ENCODE results near the gene CCR7.

CCR7 gene

DNA sequence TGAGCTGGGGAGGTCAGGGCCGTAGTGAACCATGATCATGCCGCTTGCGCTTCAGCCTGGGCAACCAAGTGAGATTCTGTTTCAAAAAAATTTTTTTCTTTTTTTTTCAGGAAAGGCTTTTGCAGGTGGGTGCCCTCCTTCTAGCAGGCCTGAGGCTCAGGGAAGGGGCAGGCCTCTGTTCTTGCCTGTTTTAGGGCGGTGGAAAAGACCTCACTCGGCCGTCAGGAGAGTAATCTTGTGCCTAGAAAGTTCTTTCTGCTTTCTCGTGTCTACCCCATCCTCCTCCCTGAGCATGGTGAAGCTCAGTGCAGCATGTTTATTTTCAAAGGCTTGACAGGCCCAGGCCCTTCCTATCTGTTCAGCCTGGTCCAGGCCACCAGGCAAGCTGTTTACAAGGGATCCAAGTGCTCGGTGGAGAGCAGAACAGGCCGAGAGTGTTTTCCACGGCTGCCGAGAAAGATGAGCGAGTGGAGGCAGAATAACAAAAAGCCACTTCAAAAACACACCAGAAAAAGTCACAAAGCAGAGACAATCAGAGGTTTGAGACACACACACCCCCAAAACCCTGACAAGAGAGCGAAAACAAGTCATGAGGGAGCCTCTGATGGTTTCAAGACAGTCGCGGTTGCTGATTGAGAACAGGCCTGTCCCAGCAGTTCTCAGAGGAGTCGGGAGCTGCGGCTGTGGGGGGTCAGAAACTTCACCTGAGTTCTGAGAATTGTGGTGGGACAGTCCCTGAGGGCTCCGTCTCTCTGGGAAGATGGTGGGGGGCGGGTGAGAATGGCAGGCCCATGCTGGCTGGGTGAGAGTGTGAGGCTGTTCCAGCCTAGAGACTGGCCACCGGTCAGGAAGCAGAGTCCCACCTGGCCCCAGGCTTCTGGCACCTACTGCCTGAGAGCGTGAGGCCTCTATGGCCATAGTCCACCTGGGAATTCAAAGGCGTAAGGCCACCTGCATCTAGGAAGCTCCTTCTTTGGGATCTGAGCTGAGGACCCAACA is 37.5 kb upstream of the CCR7 start:
- TF ChIP-seq, protein P1, sequence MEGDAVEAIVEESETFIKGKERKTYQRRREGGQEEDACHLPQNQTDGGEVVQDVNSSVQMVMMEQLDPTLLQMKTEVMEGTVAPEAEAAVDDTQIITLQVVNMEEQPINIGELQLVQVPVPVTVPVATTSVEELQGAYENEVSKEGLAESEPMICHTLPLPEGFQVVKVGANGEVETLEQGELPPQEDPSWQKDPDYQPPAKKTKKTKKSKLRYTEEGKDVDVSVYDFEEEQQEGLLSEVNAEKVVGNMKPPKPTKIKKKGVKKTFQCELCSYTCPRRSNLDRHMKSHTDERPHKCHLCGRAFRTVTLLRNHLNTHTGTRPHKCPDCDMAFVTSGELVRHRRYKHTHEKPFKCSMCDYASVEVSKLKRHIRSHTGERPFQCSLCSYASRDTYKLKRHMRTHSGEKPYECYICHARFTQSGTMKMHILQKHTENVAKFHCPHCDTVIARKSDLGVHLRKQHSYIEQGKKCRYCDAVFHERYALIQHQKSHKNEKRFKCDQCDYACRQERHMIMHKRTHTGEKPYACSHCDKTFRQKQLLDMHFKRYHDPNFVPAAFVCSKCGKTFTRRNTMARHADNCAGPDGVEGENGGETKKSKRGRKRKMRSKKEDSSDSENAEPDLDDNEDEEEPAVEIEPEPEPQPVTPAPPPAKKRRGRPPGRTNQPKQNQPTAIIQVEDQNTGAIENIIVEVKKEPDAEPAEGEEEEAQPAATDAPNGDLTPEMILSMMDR (IDR thresholded peaks at IDR 0.05; ENCODE audit: insufficient read depth, low read length, missing control alignments) = no peak
- DNase-seq (ENCODE audit: low read depth, low spot score) = no peak
- ChIA-PET CTCF (interaction anchor here (1.0 to 3.7 kb wide), 3 partner anchors 13 to 18 kb away, joined by 3 to 20 read pairs (median 11); no protein-coding TSS in a partner anchor), POLR2A (no interaction called here)
- no peak overlapping the region for H3K4me3 ChIP-seq (ENCODE audit: low read depth, low read length)

DNA sequence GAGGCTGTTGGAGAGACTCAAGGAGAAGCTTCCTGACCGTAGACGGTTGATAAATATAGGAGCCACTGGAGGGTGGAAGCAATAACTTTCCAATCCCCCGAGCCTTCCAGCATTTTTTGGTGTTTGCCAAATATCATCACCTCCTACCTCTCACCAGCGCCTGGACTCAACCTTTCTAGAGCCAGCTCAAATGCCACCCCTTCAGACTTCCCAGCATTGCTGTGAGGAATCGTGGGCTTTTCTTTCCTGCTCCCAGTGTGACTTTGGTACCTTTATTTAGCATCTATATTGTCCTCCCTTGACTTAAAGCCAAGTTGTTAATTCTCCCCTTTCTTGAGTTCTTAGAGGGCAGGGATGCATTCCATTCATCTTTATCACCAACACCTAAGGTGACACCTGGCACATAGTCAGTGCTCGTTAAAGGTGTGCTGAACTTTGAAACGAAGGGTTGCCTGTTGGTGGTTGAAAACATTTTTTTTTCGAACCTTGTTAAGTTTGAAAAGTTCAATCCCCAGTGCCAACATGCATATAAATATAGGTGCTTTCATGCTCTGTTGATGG is 35.3 kb upstream of the CCR7 start:
- no peak overlapping the region for H3K4me3 ChIP-seq (ENCODE audit: low read depth, low read length)
- CTCF ChIA-PET = interaction anchor here (0.8 to 1.2 kb wide), 2 partner anchors 15 to 19 kb away, joined by 4 to 5 read pairs; no protein-coding TSS in a partner anchor
- TF ChIP-seq, protein P1 (IDR thresholded peaks at IDR 0.05; ENCODE audit: insufficient read depth, low read length, missing control alignments) = no peak
- DNase-seq (ENCODE audit: low read depth, low spot score) = no peak
- POLR2A ChIA-PET = no interaction called here

DNA sequence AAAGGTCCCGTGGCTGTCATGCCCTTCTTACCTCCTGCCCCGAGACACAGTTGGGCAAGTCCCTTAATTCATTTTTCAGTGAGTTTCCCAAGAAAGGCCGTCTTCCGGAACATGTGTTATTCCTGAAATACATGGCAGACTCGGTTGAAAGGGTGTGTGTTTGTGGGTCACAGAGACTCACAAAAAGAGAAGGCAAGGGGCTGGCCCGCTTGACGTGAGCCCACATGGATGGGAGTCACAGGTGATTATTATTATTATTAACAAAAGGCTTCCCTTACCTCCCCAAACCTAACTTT is 34.1 kb upstream of the CCR7 start:
- no peak overlapping the region for H3K4me3 ChIP-seq (ENCODE audit: low read depth, low read length)
- CTCF ChIA-PET = interaction anchor here (1.2 kb wide), 1 partner anchor 20 kb away, joined by 5 read pairs; no protein-coding TSS in a partner anchor
- TF ChIP-seq, protein P1 (IDR thresholded peaks at IDR 0.05; ENCODE audit: insufficient read depth, low read length, missing control alignments) = no peak
- POLR2A ChIA-PET = no interaction called here
- no peak for DNase-seq (ENCODE audit: low read depth, low spot score)

DNA sequence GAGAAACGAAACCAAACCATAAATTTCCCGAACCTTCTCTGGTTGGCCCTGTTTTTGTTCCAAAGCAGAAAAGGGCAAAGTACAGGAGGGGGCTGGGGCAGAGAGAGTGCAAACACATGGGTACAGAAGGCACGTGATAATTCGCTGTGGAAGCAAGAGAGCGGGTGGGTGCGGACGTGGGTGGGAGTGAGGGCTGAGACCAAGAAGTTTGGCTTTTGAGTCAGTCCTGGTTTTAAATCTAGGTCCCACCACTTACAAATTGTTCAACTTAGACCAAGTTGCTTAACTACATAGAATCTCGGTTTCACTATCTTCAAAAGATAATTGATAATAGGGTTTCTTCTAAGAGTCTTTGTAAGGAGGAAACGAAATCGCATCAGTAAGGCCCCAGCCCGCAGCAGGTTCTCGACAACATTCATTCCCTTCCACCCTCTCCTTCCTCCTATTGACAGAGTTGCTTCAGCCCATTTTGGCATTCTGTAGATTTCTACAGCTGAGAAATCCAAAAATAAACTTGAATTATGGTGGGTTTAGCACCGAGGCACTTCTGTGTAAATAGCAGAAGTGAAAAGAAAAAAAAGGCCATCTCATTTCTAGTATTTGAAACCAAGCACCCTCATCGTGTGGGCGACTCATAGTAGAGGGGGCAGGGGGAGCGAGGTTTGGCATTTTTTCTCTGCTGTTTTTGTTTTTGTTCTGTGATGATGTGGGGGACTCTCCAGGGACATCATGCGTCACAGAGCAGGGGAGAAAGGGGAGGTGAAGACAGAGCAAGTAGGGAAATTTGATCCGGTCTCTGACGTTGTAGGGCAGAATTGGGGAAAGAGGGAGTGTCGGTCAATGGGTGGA is 33.6 kb upstream of the CCR7 start:
- TF ChIP-seq, protein P1 (IDR thresholded peaks at IDR 0.05; ENCODE audit: insufficient read depth, low read length, missing control alignments) = no peak
- DNase-seq (ENCODE audit: low read depth, low spot score) = no peak
- no peak overlapping the region for H3K4me3 ChIP-seq (ENCODE audit: low read depth, low read length)
- ChIA-PET CTCF (no interaction called here), POLR2A (no interaction called here)

DNA sequence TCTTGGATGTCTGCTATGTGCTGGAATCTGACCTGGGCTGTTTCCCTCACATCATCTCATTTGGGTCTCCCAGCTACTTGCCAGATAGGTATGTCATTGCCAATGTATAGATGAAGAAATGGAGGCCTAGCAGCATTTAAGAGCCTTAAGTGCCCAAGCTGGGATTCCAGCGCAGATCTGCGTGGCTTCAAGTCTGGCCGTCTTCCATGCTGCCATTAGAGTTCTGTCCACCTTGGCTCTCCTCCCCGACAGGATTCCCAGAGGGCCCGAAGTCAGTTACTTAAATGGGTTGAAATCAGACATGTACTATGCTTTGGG is 33.0 kb upstream of the CCR7 start:
- TF ChIP-seq, protein P1 (IDR thresholded peaks at IDR 0.05; ENCODE audit: insufficient read depth, low read length, missing control alignments) = no peak
- no peak overlapping the region for H3K4me3 ChIP-seq (ENCODE audit: low read depth, low read length)
- CTCF ChIA-PET = interaction anchor here (0.9 kb wide), 1 partner anchor 19 kb away, joined by 3 read pairs; no protein-coding TSS in a partner anchor
- DNase-seq (ENCODE audit: low read depth, low spot score) = no peak
- POLR2A ChIA-PET = no interaction called here

Data from AG04449 (cell line).